SHP77 treated with DMSO at 0.1 percent for 48 hours (cell line): Measurements from ENCODE around the gene RESF1.
A peak's percentile ranks its signal among the peaks of the same experiment; 100 is the strongest.

Experiments
- DNase-seq: peaks from one replicate; lab custom pipeline; 2025; lab: John Stamatoyannopoulos, UW

Gene RESF1

DNA sequence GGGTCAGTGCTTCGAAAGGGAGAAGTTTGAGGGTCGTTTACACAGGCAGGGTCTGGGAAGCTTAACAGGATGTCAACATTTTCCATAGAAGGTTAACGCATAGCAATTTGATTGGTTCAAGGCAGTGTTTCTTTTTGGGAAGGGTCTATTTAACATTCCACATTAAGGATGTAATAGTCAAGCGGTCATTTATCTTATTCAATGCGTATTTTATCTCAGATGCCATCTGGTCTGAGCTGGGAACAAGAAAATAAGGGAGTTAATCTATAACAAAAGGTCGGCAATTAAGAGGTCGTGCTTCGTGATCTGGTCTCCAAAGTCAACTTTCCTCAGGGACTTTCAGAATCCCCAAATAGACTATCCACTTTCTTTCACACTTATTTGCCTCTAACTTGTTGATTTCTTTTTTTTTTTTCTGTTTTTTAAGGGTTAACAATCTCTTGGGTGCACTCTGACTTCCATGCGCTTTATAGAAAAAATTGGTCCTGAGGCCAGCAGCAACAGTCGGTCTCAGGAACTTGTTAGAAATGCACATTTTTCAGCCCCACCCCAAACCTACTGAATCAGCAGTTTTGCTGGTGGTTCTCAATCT, 550 bp upstream of the RESF1 start:
- DNase-seq = no peak

DNA sequence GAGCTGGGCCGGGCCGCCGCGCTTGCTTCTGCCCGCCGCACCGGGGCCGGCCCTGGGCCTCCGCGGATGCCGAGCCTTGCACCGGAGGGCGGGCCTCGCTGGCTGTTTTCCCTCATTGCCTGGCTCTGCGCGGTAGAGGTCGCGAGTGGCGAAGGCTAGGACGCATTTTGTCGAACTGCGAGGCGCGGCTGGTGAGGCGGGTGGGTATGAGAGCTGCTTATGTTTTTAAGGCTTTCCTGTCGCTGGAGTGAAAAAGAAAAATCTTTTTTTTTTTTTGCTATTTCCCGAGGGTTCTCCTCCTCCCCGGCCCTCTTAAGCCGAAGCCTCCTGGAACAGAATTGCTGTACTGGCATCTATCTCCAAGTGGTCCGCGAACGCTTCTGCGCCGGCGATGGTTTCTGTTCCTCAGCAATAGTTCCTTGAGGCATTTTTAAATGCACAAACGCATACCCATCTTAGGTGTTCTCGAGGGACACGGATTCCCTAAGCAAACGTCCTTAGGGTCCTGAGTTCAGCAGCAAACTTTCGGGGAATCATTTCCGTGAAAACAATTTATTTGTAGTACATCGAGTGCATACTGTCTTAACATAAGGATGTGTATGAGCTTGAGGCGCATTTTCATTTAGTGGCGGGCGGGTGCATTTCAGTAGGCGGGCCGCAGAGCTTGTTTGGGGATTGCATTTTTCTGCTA, 631 bp downstream of the RESF1 start:
- DNase-seq = peak; percentile 25

DNA sequence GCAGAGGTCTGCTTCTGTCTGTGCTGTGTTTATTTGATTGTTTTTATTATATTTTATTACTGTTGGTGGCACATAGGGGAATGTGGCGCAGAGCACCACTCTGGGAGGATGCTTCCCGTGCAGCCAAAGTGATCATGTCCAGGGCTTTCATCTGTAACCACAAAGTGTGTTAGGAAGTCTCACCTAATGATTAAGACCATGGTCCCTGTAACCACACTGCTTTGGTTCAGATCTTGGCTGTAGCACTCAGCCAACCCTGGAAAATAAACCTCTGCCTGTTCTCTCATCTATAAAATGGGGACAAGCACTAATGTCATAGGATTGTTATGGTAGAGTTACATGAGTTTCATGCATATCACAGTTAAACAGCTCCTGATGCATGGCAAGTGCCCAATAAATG, 1.9 kb downstream of the RESF1 start:
- no peak for DNase-seq

DNA sequence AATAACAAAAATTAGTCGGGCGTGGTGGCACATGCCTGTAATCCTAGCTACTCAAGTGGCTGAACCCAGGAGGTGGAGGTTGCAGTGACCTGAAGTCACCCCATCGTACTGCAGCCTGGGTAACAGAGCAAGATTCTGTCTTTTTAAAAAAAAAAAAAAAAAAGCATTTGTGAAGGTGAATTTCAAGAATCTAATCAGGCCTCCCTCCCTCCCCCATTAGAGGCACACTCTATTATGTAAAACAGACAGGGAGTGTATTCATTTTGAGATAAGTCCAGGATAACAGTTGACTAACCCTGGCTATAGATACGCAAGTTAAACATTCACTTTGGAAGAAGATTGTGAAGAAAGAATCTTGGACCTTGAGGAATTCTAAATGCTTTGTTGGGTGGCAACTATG, 2.9 kb downstream of the RESF1 start:
- no peak for DNase-seq

DNA sequence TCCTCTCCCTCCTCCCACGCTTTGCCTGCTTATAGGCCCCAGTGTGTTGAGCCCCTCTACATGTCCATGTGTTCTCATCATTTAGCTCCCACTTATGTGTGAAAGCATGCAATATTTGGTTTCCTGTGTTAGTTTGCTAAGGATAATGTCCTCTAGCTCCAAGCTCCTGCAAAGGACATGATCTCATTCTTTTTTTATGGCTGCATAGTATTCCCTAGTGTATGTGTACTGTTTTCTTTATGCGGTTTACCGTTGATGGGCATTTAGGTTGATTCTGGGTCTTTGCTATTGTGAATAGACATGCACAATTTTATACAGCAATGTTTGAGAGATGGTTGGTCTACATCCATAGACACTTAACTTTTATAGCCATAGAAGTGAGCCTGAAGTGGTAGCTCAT, 5.1 kb downstream of the RESF1 start:
- no peak for DNase-seq

DNA sequence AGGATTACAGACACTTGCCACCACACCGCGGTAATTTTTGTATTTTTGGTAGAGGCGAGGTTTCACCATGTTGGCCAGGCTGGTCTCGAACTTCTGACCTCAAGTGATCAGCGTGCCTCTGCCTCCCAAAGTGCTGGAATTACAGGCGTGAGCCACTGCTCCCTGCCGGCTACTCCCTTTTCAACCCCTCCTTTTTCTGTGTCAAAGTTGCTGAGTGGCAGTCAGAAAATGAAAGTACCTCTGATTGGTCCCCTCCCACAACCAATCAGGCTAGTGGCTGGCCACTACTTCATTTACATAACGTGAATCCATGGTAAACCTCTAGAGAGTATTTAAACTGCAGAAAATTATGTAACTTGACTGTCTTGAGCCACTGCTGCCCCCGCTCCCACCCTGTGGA, 5.9 kb downstream of the RESF1 start:
- DNase-seq = no peak

DNA sequence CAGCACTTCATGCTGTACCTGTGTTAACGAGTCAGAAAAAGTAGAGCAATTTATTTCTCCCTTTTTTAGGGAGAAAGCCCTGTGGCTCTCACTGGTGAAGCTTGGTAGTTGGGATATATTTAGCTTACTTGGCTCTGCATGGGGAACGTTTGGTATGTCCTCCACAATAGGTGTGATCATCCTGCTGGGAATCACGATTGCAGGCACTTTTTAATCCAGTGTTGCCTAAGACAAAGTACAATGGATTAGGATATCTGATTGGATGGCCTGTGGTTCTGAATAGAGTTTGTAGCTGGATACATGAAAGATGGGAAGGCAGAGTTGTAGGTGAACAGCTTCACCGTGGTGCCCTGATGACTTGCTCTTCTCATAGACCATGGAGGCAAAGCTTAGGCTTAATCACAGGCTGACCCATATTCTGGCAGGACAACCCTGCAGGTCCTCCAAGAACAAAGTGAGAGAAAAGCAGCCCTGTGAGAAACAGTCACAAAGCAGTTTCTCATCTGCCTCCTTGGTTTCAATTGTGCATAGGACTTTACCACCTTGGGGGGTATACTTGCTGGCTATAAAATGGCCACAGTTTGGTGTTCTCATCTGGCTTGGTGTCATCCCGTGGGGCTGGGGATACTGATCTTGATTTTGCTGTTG, 7.5 kb downstream of the RESF1 start:
- no peak for DNase-seq

DNA sequence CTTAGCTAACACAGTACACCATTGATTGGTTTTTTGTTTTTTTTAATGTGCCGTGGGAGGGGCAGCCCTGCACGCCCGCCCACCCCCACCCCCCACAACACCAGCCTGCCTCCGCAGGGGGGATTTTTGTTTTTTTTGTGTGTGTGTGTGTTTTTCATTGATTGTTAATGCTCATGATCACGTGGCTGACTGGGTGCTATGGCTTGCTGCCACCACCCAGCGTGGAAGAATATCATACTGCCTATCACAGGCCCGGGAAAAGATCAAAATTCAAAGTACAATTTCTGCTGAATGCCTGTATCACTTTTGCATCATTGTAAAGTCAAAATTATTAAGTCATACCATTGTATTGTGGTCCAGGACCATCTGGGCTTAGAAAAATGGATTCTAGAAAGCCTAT, 8.3 kb downstream of the RESF1 start:
- no peak for DNase-seq

DNA sequence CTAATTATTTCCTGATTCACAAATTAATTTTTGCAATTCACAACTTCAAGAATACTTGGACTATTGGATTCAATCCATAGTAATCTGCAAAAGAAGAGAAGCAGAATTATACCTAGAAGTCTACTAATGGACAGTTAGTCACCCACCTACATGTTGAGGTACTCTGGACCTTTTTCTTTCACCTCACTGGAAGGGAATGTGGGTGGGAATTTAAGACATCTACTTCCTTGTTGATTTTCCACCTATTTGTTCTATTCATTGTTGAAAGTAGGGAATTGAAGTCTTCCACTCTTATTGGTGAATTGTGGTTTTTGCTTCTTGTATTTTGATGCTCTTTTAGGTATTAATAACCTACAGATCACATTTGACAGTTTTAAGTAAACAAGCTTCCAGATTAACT, 11.0 kb downstream of the RESF1 start:
- DNase-seq = no peak

DNA sequence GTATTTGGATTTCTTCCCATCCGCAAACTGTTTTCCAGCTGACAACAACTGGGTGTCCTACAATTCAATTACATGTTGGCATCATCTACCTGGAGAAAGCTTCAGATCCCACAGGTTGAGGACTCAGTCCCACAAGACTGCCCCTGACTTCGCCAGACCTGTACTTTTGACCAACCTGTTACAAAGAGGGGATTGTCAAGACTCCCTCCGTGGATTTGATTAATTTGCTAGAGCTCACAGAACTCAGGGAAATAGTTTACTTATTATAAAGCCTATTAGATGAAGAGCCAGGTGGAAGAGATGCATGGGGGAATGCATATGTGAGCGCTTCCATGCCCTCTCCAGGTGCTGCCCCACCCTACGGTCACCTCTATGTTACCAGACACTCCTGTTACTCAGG, 14.6 kb downstream of the RESF1 start:
- DNase-seq = no peak

DNA sequence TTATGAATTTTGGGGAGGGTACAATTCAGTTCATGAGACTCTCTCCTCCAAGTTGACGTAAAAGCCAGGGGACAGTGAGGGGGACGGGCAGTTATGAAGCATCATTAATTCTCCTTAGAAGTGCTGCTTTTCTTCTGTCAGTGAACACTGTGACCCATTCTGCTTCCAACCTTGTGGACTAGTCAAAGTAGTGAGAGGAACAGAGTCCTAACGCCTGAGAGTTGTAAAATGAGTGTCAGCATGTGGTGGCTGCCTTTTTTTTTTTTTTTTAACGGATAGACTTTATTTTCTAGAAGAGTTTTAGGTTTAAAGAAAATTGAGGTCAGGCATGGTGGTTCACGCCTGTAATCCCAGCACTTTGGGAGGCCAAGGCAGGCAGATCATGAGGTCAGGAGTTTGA, 15.5 kb downstream of the RESF1 start:
- DNase-seq = no peak

DNA sequence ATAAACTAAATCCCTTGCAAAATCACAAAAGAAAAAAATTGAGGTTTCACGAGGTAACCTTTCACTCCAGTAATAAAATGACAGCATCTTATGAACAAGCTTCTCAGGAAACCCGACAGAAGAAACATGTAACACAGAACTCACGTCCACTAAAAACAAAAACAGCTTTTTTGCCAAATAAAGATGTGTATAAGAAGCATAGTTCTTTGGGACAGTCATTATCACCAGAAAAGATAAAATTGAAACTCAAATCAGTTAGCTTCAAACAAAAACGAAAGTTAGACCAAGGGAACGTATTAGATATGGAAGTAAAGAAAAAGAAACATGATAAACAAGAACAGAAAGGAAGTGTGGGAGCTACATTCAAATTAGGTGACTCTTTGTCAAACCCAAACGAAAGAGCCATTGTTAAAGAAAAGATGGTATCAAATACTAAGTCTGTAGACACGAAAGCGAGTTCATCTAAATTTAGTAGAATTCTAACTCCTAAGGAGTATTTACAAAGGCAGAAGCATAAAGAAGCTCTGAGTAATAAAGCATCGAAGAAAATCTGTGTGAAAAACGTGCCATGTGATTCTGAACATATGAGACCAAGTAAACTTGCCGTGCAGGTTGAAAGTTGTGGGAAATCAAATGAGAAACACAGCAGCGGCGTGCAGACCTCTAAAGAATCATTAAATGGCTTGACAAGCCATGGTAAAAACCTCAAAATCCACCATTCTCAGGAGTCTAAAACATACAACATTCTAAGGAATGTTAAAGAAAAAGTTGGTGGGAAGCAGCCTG, 25.8 kb downstream of the RESF1 start:
- no peak for DNase-seq

DNA sequence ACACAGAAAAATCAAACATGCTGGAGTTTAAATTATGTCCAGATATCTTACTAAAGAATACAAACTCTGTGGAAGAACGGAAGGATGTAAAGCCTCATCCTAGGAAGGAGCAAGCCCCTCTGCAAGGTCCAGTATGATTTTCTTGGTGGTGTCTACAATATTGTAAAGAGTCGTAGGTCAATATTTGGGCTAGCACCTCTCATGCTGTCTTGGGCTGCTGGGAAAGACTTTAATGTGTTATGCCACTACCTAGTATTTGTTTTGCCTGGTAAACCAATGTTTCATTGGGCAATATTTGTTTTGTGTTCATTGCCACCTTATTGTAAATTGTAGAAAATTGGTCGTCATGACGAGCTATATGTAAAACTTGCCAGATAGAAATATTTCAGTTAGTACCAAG, 26.6 kb downstream of the RESF1 start:
- no peak for DNase-seq

DNA sequence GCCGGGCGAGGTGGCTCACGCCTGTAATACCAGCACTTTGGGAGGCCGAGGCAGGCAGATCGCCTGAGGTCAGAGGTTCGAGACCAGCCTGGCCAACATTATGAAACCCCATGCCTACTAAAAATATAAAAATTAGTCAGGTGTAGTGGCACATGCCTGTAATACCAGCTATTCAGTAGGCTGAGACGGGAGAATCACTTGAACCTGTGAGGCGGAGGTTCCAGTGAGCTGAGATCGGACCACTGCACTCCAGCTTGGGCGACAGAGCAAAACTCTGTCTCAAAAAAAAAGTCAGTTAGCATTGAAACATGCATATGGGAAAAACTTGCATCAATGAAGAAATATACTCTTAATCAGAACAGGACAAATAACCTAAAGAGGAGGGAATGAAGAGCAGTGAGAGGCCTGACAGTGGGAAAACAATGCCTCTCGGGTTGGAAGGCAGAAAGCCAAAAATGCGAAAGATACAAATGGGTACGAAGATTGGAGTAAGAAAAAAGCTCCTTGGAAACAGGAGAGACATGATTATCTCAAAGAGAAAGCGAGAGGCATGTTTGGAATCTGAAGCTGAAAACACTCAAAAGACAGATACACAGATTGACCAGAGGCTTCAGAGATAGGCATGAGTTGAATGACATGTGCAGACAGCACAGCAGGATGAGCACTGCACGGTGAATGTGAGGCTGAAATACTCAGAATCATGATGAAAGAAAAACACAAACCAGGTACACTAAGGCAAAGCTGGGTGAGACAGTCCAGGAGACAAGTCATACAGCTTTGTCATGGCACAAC, 30.6 kb downstream of the RESF1 start:
- no peak for DNase-seq

DNA sequence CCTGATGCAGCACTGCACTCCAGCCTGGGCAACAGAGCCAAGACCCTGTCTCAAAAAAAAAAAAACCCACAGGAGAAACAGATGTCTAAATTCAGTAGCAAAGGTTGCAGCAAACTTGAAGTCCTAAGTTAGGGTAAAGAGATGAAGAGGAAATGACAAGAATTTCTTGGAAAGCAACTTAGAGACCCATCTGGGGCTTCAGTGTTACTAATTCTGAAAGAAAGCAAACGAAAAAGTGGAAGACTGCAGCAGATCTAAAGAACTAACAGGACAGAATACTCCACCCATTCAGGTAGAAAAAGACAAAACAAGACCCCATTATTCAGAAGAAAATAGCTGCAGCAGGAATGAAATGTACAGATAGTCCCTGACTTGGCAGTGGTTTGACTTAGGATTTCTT, 31.9 kb downstream of the RESF1 start:
- no peak for DNase-seq

DNA sequence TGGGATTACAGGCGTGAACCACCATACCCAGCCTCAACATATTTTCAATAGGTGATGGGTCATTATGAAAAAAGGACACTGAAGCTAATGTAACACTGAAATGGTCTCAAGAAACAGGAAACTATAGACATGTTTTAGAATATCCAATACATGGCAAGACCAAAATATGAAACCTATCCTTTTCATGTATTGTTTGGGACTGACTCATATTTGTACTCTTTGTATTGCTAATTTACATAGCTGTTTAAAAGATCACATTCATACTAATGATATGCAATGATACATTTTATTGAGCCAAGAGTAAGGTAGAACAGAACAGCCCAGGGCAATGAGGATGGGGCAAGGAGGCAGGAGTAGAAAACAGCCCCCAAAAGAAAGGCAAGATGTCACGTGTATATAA, 32.6 kb downstream of the RESF1 start:
- no peak for DNase-seq

DNA sequence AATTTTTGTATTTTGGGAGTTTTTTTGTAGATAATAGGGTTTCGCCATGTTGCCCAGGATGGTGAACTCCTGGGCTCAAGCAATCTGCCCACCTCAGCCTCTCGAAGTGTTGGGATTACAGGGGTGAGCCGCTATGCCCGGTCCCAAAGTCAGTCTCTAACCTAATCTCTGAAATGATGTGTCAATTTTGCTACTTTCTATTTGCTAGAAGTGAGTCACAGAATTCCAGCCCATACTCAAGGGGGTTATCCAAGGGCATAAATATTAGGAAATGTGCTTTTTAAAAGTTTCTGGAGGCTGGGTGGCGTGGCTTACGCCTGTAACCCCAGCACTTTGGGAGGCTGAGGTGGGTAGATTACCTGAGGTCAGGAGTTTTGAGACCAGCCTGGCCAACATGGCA, 40.5 kb downstream of the RESF1 start:
- no peak for DNase-seq

DNA sequence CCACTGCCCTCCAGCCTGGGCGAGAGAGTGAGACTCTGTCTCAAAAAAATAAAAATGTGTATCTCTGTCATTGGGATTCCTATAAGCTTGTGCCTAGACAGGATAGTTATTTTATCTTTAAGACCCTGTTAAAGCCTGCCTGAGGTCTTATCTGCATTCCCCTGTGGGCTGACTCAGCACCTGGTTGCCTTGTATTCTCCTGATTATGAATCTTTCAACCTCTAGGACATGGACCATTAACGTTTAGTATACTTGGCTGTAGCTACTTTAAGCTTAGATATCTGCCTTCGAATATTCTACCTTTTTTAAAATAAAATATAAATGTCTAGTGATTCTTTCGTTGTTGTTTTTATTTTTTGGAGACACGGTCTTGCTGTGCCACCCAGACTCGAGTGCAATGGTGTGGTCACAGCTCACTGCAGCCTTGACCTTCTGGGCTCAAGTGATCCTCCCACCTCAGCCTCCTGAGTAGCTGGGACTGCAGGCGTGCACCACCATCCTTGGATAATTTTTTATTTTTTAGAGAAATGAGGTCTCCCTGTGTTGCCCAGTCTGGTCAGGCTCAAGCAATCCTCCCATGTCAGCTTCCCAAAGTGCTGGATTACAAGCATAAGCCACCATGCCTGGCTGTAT, 41.3 kb downstream of the RESF1 start:
- no peak for DNase-seq

DNA sequence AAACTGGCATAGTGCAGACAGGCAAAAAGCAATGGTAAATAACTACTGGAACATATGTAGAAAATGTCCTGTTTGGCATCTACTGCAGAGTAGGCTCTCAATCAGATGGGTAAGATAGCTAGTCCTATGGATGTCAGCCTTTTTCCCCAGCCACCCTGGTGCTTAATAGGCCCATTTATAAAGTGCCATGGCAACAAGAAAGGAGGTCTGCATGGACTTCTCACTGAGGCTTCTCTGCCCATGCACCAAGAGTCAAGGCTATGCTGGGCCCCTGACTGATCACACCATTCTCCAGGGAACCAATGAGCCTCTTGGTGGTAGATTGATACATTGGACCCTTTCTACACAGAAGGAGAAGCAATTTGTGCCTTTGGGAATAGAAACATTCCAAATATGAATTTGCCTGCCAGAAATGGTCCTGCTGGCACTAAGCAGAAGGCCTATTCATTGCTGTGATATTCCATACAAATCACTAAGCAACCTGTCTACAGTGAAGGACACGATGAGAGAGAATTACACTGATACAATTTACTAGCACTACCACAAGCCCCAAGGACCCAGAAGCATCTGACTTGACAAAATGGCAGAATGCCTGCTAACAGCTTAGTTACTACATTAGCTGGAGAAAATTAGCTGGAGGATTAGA, 43.8 kb downstream of the RESF1 start:
- no peak for DNase-seq

DNA sequence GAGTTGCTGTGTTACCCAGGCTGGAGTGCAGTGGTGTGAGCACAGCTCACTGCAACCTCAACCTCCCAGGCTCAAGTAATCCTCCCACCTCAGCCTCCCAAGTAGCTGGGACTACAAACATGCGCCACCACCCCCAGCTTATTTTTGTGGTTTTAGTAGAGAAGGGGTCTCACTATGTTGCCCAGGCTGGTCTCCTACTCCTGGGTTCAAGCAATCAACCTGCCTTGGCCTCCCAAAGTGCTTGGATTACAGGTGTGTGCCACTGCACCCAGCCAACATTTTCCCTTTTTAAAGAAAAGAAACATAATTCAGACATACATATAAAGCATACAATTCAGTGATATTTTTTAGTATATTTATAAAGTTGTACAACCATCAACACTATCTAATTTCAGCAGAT, 44.4 kb downstream of the RESF1 start:
- no peak for DNase-seq

DNA sequence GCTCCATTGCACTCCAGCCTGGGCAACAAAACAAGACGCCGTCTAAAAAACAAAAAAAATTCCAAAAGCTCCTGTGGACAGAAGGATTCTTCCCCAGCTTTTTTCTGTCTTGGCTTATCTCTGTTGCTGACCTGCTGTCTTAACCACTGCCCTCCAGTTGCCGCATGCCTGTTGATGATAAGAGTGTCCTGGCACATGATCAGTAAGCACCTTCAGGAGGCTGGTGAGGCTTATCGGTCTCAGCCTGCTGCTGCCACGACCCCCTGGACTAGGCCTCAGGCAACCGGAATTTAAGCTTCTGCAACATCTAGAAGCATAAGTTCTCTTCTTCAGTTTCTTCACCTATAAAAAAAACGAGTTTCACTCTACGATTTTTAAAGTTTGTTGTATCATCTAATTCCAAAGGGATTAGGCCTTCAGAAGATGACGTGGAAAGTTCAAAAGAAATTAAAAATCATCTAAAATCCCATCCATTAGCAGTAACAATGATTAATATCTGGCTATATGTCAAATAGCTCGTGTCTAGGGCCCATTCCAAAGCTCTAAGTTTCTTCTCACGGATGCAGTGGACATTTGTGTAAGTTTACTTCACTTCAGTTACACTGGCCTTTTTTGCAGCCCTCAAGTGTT, 46.4 kb downstream of the RESF1 start:
- no peak for DNase-seq
